GM19035 (cell line): ENCODE results near the gene N4BP2.

ENCODE experiments used
- ATAC-seq: cut with Tn5 transposase; IDR thresholded peaks from one replicate; pipeline ENCODE4 v1.9.1; 2021; ENCODE audit not compliant: unreplicated experiment

N4BP2 gene

GRCh38 chr4:40190465-40190864 is 133.8 kb downstream of the N4BP2 start:
- ATAC-seq, result no peak

GRCh38 chr4:40190880-40191815 is 134.5 kb downstream of the N4BP2 start:
- ATAC-seq, result no peak

DNA sequence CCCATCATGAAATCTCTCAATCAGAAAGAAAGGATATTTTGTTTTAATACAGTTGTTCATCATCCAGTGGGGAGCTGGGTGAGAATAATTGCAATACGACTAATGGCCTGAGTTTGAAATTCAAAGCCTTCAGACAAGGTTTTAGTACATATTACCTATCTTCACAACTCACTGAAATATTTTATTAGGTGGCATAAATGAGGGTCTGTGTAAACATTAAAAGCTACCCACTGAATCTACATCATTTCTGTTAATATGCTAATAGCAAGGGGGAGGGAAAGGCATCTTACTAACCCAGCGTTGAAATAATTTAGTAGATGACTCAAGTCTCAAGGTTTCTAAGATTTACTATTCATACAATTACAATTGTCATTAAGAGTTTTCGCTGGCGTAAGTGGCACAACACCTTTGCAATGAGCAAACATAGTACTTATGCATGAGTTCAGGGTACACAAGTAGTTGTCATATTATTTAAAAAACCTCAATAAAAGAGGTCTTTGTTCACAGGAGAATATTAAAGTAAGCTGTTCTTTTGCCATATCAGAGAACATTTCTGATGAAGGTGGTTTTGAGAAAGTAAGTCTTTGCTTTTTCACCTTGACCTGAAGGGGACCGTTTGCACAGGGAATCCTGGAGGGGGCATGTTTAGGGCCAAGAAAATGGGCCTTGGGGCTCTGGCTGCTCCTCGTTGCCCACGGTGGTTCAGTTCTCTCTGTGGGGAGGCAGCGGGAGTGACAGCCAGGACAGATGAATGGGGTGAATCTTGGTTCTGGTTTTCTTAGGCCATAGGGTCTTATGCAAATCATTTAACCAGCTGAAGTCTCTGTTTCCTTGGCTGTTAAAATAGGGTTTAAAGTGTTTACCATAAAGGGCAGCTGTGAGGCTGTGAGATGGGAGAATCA is 135.7 kb downstream of the N4BP2 start:
- ATAC-seq, result peak; percentile 45

- ATAC-seq, result peak; percentile 42
These were observed 136.4 kb downstream of the N4BP2 start for GRCh38 chr4:40193016-40193571.

GRCh38 chr4:40193578-40193977 is 136.9 kb downstream of the N4BP2 start:
- no peak for ATAC-seq

DNA sequence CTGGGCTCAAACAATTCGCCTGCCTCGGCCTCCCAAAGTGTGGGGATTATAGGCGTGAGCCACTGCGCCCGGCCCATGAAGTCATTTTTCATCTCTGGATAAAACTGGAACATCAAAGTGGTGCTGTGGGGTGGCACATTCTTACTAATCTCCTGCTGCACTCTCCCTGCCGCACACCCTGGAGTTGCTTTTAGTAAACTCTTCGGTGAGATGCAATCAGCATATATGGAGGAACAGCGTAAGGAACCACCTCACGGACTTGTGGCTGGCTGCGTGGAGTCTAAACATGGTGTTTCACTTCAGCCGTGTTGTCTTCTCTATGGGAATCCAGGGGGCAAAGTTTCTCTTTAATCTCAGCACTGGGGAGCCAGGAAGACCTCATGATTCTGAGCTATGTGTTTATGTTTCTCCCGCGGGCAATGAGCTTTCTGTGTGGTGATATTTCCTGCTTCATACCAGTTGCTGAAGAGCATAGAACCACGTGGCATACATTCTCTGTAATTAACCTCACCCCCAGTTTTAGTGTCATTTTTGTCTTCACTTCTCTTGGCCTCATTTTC is 138.0 kb downstream of the N4BP2 start:
- no peak for ATAC-seq

- no peak for ATAC-seq
These were observed 138.8 kb downstream of the N4BP2 start for GRCh38 chr4:40195182-40196177.

DNA sequence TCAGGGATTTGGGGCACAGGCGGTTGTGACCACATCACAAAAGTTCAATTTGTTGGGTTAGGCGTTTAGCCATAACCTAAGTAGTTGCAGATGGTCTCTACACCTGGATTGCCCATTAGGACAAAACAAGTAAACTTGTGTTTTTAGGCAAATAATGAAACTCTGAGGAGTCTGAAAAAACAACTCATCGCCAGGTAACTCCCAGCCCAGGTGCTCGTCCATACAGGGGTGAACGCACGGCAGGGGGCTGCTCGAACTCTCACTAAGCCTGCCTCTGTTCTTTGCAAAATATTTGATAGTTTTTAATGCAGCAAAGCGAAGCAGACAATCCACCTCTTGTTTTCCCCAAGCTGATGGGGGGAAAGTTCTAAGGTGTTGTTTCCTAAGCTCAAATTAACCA is 139.6 kb downstream of the N4BP2 start:
- ATAC-seq, result no peak

- ATAC-seq, result no peak
These were observed 140.2 kb downstream of the N4BP2 start, which contains the start of gene RHOH for GRCh38 chr4:40196724-40197281. Gene RHOH (plus strand): TSS chr4:40197031. CDS start chr4:40243387, 46,356 bp downstream.

DNA sequence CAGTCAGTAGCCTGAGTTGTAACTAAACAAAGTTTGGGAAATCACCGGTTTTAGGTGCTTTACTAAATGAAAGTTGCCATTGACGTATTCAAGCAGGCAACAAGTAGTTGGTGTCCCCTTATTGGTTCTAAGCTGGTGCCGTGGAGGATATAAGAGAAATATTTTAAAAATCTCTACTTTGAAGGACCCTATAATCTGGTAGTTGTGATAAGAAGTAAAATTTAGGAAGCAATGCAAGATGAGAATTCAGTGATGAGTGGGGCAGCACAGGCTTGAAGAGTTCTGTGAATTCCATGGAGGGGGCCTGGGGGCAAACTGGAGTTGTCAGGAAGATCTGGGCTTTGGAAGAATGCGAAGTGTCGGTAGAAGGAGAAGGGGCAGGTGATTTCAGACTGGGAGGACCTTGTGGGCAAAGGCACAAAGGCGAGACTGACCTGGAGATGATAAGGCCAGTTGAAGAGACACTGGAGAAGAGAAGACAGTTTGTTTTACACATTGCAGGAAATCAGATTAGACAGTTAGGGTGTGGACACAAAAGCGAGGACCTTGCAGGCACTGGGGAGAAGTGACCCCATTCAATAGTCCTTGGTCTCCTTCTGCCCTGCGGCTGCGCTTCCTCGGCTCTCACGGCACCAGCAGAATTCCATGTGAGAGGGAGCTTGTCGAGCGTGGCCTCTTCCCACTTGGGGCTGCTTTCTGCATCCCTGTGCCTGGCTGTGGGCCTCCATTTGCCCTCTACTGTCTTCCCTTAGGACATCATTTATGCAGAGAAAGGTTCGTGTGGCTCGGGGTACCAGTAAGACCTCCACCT is 141.4 kb downstream of the N4BP2 start:
- ATAC-seq, result no peak

GRCh38 chr4:40199179-40199670 is 142.6 kb downstream of the N4BP2 start:
- no peak for ATAC-seq

- ATAC-seq, result peak; percentile 52
These were observed 143.6 kb downstream of the N4BP2 start for GRCh38 chr4:40199999-40200874.

- no peak for ATAC-seq
These were observed 144.5 kb downstream of the N4BP2 start for GRCh38 chr4:40200875-40201801.

DNA sequence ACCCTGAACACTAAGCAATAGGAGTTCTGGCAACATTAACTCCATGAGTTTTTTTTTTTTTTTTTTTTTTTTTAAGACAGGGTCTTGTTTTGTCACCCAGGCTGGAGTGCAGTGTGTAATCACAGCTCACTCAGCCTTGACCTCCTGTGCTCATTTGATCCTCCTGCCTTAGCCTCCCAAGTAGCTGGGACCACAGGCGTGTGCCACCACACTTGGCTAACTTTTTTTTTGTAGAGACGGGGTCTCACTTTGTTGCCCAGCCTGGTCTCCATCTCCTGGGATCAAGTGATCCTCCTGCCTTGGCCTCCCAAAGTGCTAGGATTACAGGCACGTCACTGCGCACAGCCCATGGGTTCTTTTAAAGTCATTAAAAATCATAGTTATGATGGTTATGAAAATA is 145.2 kb downstream of the N4BP2 start:
- no peak for ATAC-seq

DNA sequence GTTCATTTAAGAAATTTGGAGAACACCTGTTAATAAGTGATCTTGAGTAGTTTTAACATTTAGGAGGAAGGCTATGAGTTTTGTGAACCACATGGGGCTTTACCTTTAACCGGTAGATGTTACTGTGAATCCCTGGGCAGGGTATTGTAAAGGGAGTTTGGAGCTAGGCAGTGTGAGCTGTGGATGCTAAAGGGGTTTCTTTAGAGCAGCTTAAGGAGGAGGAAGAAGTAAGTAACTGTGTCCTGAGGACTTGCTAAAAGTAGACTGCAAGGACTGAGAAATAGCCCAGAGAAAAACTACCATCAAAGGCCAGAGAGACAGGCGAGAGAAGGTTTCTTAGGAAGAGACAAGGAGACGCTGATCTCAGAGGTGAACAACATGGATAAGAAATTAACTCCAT is 145.8 kb downstream of the N4BP2 start:
- ATAC-seq, result no peak

- ATAC-seq, result no peak
These were observed 148.0 kb downstream of the N4BP2 start for GRCh38 chr4:40204507-40205258.
